Effector memory CD8-positive, alpha-beta T cell (primary cell): Measurements from ENCODE around the gene OR51A2.
"Not testable (repeated sequence)": the region's sequence is repeated elsewhere in the genome, so short reads cannot be mapped to it uniquely, and the experiment has no call there.

ENCODE experiments used
- ATAC-seq: fragments of 150-1000 bp; cut with Tn5 transposase; replicated peaks from 2 replicates; pipeline ENCODE4 v1.10.0; 2021; ENCODE audit warnings: mild to moderate bottlenecking, moderate library complexity
- DNase-seq, 3 experiments: peaks; one replicate each; pipeline ENCODE4 v3.0.0; 2021
- H3K27ac Mint-ChIP-seq, 2 donors: one replicate each; pipeline ENCODE4 v1.8.0; 2022; ENCODE audit warnings: mild to moderate bottlenecking in 2 of 2, mixed read lengths in 2 of 2, moderate library complexity in 2 of 2
- H3K27me3 Mint-ChIP-seq, 2 donors: one replicate each; pipeline ENCODE4 v1.8.0; 2022; ENCODE audit warnings: mixed read lengths in 2 of 2
- H3K36me3 Mint-ChIP-seq: one replicate; pipeline ENCODE4 v1.8.0; 2022; ENCODE audit warnings: mild to moderate bottlenecking, moderate library complexity, mixed read lengths; ENCODE audit not compliant: insufficient read depth
- H3K4me1 Mint-ChIP-seq, 2 donors: one replicate each; pipeline ENCODE4 v1.8.0; 2022; ENCODE audit warnings: low read depth in 2 of 2, mixed read lengths in 2 of 2
- H3K4me3 Mint-ChIP-seq, 2 donors: one replicate each; pipeline ENCODE4 v1.8.0; 2022; ENCODE audit warnings: mild to moderate bottlenecking in 2 of 2, mixed read lengths in 2 of 2, moderate library complexity in 2 of 2
- H3K9me3 Mint-ChIP-seq, 2 donors: one replicate each; pipeline ENCODE4 v1.8.0; 2022; ENCODE audit warnings: mixed read lengths in 2 of 2
- total RNA-seq, 9 experiments: gene quantifications; one replicate each; lab custom pipeline; 2026; lab: John Stamatoyannopoulos, UW

The OR51A2 gene
- total RNA-seq: 0 reads per million in 9 experiments

GRCh38 chr11:4955613-4956012 is at the start of gene OR51A2:
OR51A2 (minus strand) TSS chr11:4955713; CDS start chr11:4955713, 0 bp downstream.
- not testable (repeated sequence) for ATAC-seq, H3K27me3 Mint-ChIP-seq, H3K4me1 Mint-ChIP-seq, H3K36me3 Mint-ChIP-seq, DNase-seq, H3K4me3 Mint-ChIP-seq, H3K27ac Mint-ChIP-seq, H3K9me3 Mint-ChIP-seq

GRCh38 chr11:5004424-5005274 is 49.1 kb upstream of the OR51A2 start:
- Mint-ChIP-seq H3K9me3 (no peaks in the 10 kb centered on the region), H3K36me3 (no peaks in the 10 kb centered on the region), H3K27me3 (peaks cover 0 to 11% of the 10 kb centered on the region in 2 donors), H3K4me1 (no peaks in the 10 kb centered on the region), H3K27ac (no peak overlapping the region), H3K4me3 (no peak overlapping the region)
- ATAC-seq (no peak), DNase-seq (no peak)

GRCh38 chr11:4994551-4994950 is 39.0 kb upstream of the OR51A2 start, which contains the start of gene OR51L1:
OR51L1 (plus strand) TSS chr11:4994851; CDS start chr11:4998983, 4,132 bp downstream.
- peaks cover 5% of the 10 kb centered on the region in 2 donors for H3K27me3 Mint-ChIP-seq
- H3K36me3 Mint-ChIP-seq: no peaks in the 10 kb centered on the region
- DNase-seq (no peak), ATAC-seq (no peak)
- H3K4me3 Mint-ChIP-seq: no peak within 1 kb of the TSS
- no peaks in the 10 kb centered on the region for H3K4me1 Mint-ChIP-seq
- no peak within 1 kb of the TSS for H3K27ac Mint-ChIP-seq
- H3K9me3 Mint-ChIP-seq: peaks cover 0 to 7% of the 10 kb centered on the region in 2 donors

- DNase-seq (no peak), ATAC-seq (no peak)
- Mint-ChIP-seq H3K27ac (no peak overlapping the region), H3K36me3 (no peaks in the 10 kb centered on the region), H3K9me3 (no peaks in the 10 kb centered on the region), H3K4me1 (no peaks in the 10 kb centered on the region), H3K27me3 (peaks cover 5 to 8% of the 10 kb centered on the region in 2 donors), H3K4me3 (no peak overlapping the region)
Measured at GRCh38 chr11:4991060-4991459, 35.5 kb upstream of the OR51A2 start.

- no peak for ATAC-seq
- Mint-ChIP-seq H3K4me1 (no peaks in the 10 kb centered on the region), H3K4me3 (no peak overlapping the region), H3K9me3 (no peaks in the 10 kb centered on the region), H3K27ac (no peak overlapping the region), H3K27me3 (no peaks in the 10 kb centered on the region), H3K36me3 (no peaks in the 10 kb centered on the region)
- DNase-seq: no peak
Measured at GRCh38 chr11:4983841-4984240, 28.3 kb upstream of the OR51A2 start.

- H3K27ac Mint-ChIP-seq: no peak overlapping the region
- ATAC-seq (no peak), DNase-seq (no peak)
- H3K27me3 Mint-ChIP-seq: no peaks in the 10 kb centered on the region
- no peaks in the 10 kb centered on the region for H3K9me3 Mint-ChIP-seq
- no peaks in the 10 kb centered on the region for H3K4me1 Mint-ChIP-seq
- H3K4me3 Mint-ChIP-seq: no peak overlapping the region
- no peaks in the 10 kb centered on the region for H3K36me3 Mint-ChIP-seq
Measured at GRCh38 chr11:4982678-4983077, 27.2 kb upstream of the OR51A2 start.

GRCh38 chr11:4979036-4979435 is 23.5 kb upstream of the OR51A2 start:
- no peaks in the 10 kb centered on the region for H3K9me3 Mint-ChIP-seq

GRCh38 chr11:4975436-4975835 is 19.9 kb upstream of the OR51A2 start:
- no peaks in the 10 kb centered on the region for H3K4me1 Mint-ChIP-seq
- no peak for DNase-seq
- ATAC-seq: no peak
- no peaks in the 10 kb centered on the region for H3K36me3 Mint-ChIP-seq
- H3K27me3 Mint-ChIP-seq: no peaks in the 10 kb centered on the region
- no peak overlapping the region for H3K27ac Mint-ChIP-seq
- no peaks in the 10 kb centered on the region for H3K9me3 Mint-ChIP-seq
- H3K4me3 Mint-ChIP-seq: no peak overlapping the region

More at GRCh38 chr11:4979036-4979435, 23.5 kb upstream of the OR51A2 start:
- H3K27ac Mint-ChIP-seq: no peak overlapping the region
- H3K4me1 Mint-ChIP-seq: no peaks in the 10 kb centered on the region
- DNase-seq (no peak), ATAC-seq (no peak)
- no peaks in the 10 kb centered on the region for H3K27me3 Mint-ChIP-seq
- no peaks in the 10 kb centered on the region for H3K36me3 Mint-ChIP-seq
- no peak overlapping the region for H3K4me3 Mint-ChIP-seq

GRCh38 chr11:4962816-4963215 is 7.3 kb upstream of the OR51A2 start:
- H3K4me3 Mint-ChIP-seq: no peak overlapping the region
- H3K36me3 Mint-ChIP-seq: no peaks in the 10 kb centered on the region
- no peaks in the 10 kb centered on the region for H3K4me1 Mint-ChIP-seq
- no peaks in the 10 kb centered on the region for H3K27me3 Mint-ChIP-seq
- H3K27ac Mint-ChIP-seq: no peak overlapping the region
- DNase-seq: no peak
- H3K9me3 Mint-ChIP-seq: no peaks in the 10 kb centered on the region
- no peak for ATAC-seq

- H3K9me3 Mint-ChIP-seq: no peaks in the 10 kb centered on the region
- DNase-seq: no peak
- H3K4me3 Mint-ChIP-seq: no peak overlapping the region
- no peak for ATAC-seq
- no peaks in the 10 kb centered on the region for H3K27me3 Mint-ChIP-seq
- no peak overlapping the region for H3K27ac Mint-ChIP-seq
- H3K4me1 Mint-ChIP-seq: no peaks in the 10 kb centered on the region
- H3K36me3 Mint-ChIP-seq: no peaks in the 10 kb centered on the region
Measured at GRCh38 chr11:4960877-4961276, 5.4 kb upstream of the OR51A2 start.

- no peaks in the 10 kb centered on the region for H3K4me1 Mint-ChIP-seq
- H3K27ac Mint-ChIP-seq: no peak overlapping the region
- no peaks in the 10 kb centered on the region for H3K27me3 Mint-ChIP-seq
- H3K9me3 Mint-ChIP-seq: no peaks in the 10 kb centered on the region
- no peaks in the 10 kb centered on the region for H3K36me3 Mint-ChIP-seq
- ATAC-seq (no peak), DNase-seq (no peak)
- no peak overlapping the region for H3K4me3 Mint-ChIP-seq
Measured at GRCh38 chr11:4957396-4957795, 1.9 kb upstream of the OR51A2 start.

- Mint-ChIP-seq H3K4me3 (no peak within 1 kb of the TSS), H3K4me1 (no peaks in the 10 kb centered on the region), H3K36me3 (no peaks in the 10 kb centered on the region), H3K9me3 (peaks cover 0 to 1% of the 10 kb centered on the region in 2 donors), H3K27ac (no peak within 1 kb of the TSS), H3K27me3 (no peaks in the 10 kb centered on the region)
- DNase-seq (no peak), ATAC-seq (no peak)
Measured at GRCh38 chr11:4947505-4947904, 8.0 kb downstream of the OR51A2 start, which contains the start of gene OR51A4. OR51A4 (minus strand) TSS chr11:4947605; CDS start chr11:4947100, 505 bp downstream.

GRCh38 chr11:4936745-4937144 is 18.8 kb downstream of the OR51A2 start:
- DNase-seq: no peak

GRCh38 chr11:4932751-4933150 is 22.8 kb downstream of the OR51A2 start:
- no peak for ATAC-seq
- Mint-ChIP-seq H3K36me3 (no peaks in the 10 kb centered on the region), H3K27me3 (peaks cover 0 to 6% of the 10 kb centered on the region in 2 donors), H3K4me1 (no peaks in the 10 kb centered on the region), H3K4me3 (no peak overlapping the region), H3K9me3 (peaks cover 3 to 6% of the 10 kb centered on the region in 2 donors), H3K27ac (no peak overlapping the region)
- DNase-seq: no peak

More at GRCh38 chr11:4936745-4937144, 18.8 kb downstream of the OR51A2 start:
- Mint-ChIP-seq H3K27me3 (peaks cover 0 to 15% of the 10 kb centered on the region in 2 donors), H3K4me1 (no peaks in the 10 kb centered on the region), H3K9me3 (peaks cover 4 to 7% of the 10 kb centered on the region in 2 donors), H3K27ac (no peak overlapping the region), H3K4me3 (no peak overlapping the region), H3K36me3 (no peaks in the 10 kb centered on the region)
- ATAC-seq: no peak
